Activated CD4-positive, alpha-beta memory T cell treated with anti-CD3 and anti-CD28 coated beads for 36 hours (primary cell): ENCODE measurements around the gene MRTFB. TPM values are rescaled to one million over a fixed set of nuclear protein-coding genes. Genes with fewer than 3 reads are reported as not detected.

Experiments used
- CTCF ChIA-PET: fragments of 350-600 bp; sonication (Branson Sonifier 250); formaldehyde crosslinking; loops from one replicate; lab custom pipeline; 2021; ENCODE audit warnings: antibody characterized with exemption, inconsistent platforms; lab: Charles Lee
- POLR2A ChIA-PET: fragments of 350-600 bp; sonication (Branson Sonifier 250); formaldehyde crosslinking; loops from one replicate; lab custom pipeline; 2021; ENCODE audit warnings: antibody characterized with exemption; lab: Charles Lee
- DNase-seq: peaks from one replicate; pipeline ENCODE4 v3.0.0-alpha.2; 2020
- H3K27ac Mint-ChIP-seq: one replicate; pipeline ENCODE4 v1.8.0; 2021; ENCODE audit warnings: mixed read lengths
- H3K27me3 Mint-ChIP-seq: one replicate; pipeline ENCODE4 v1.8.0; 2021; ENCODE audit warnings: mixed read lengths
- H3K36me3 Mint-ChIP-seq: one replicate; pipeline ENCODE4 v1.8.0; 2021; ENCODE audit warnings: mixed read lengths
- H3K4me1 Mint-ChIP-seq: one replicate; pipeline ENCODE4 v1.8.0; 2021; ENCODE audit warnings: low read depth, mixed read lengths
- H3K4me3 Mint-ChIP-seq: one replicate; pipeline ENCODE4 v1.8.0; 2021; ENCODE audit warnings: mild to moderate bottlenecking, mixed read lengths
- H3K9me3 Mint-ChIP-seq: one replicate; pipeline ENCODE4 v1.8.0; 2021; ENCODE audit warnings: mixed read lengths
- intact Hi-C: fragments of 100-400 bp; cut with micrococcal nuclease; formaldehyde crosslinking; loops from one replicate; pipeline ENCODE4 v1.15.1; 2023
- total RNA-seq, 2 experiments: library from RNA; stranded (reverse); gene quantifications; one replicate each; pipeline ENCODE4 v1.2.3, GENCODE V29; 2021

The MRTFB gene
- total RNA-seq, 2 experiments from 2014 or later, result 8.8 to 9.7 TPM

- no peak for DNase-seq
- H3K9me3 Mint-ChIP-seq, result no peaks in the 10 kb centered on the region
- CTCF ChIA-PET, result no interaction called here
- H3K27ac Mint-ChIP-seq, result no peak overlapping the region
- intact Hi-C loops, result no loop called here
- no peaks in the 10 kb centered on the region for H3K36me3 Mint-ChIP-seq
- POLR2A ChIA-PET, result no interaction called here
- peaks cover 10% of the 10 kb centered on the region for H3K27me3 Mint-ChIP-seq
- peak overlapping the region; percentile 57 for H3K4me3 Mint-ChIP-seq
- H3K4me1 Mint-ChIP-seq, result peaks cover 11% of the 10 kb centered on the region
Measured at GRCh38 chr16:14303639-14304394, 232.7 kb downstream of the MRTFB start.

- Mint-ChIP-seq H3K4me1 (peaks cover 23% of the 10 kb centered on the region), H3K4me3 (no peak overlapping the region), H3K27ac (no peak overlapping the region), H3K9me3 (no peaks in the 10 kb centered on the region), H3K27me3 (peaks cover 10% of the 10 kb centered on the region), H3K36me3 (no peaks in the 10 kb centered on the region)
- intact Hi-C loops, result loop anchor here (5.0 kb wide), 1 partner anchor 47 kb away; no protein-coding TSS in a partner anchor
- ChIA-PET POLR2A (interaction anchor here (0.6 kb wide), 1 partner anchor 25 kb away, joined by 3 read pairs; no protein-coding TSS in a partner anchor), CTCF (no interaction called here)
- no peak for DNase-seq
Measured at GRCh38 chr16:14304891-14305460, 233.9 kb downstream of the MRTFB start.

GRCh38 chr16:14306485-14307058 lies 235.5 kb downstream of the MRTFB start:
- no peak overlapping the region for H3K4me3 Mint-ChIP-seq
- no peak for DNase-seq
- H3K27ac Mint-ChIP-seq, result no peak overlapping the region
- H3K4me1 Mint-ChIP-seq, result peaks cover 18% of the 10 kb centered on the region
- CTCF ChIA-PET, result no interaction called here
- no peaks in the 10 kb centered on the region for H3K9me3 Mint-ChIP-seq
- H3K27me3 Mint-ChIP-seq, result peaks cover 3% of the 10 kb centered on the region
- intact Hi-C loops, result loop anchor here (5.0 kb wide), 1 partner anchor 46 kb away; no protein-coding TSS in a partner anchor
- POLR2A ChIA-PET, result no interaction called here
- no peaks in the 10 kb centered on the region for H3K36me3 Mint-ChIP-seq

GRCh38 chr16:14307059-14307526 lies 236.0 kb downstream of the MRTFB start:
- POLR2A ChIA-PET, result no interaction called here
- intact Hi-C loops, result loop anchor here (5.0 kb wide), 1 partner anchor 45 kb away; no protein-coding TSS in a partner anchor
- Mint-ChIP-seq H3K27me3 (peaks cover 3% of the 10 kb centered on the region), H3K27ac (no peak overlapping the region), H3K4me1 (peaks cover 18% of the 10 kb centered on the region), H3K9me3 (no peaks in the 10 kb centered on the region), H3K36me3 (no peaks in the 10 kb centered on the region), H3K4me3 (no peak overlapping the region)
- no peak for DNase-seq
- CTCF ChIA-PET, result no interaction called here

GRCh38 chr16:14307527-14308367 lies 236.6 kb downstream of the MRTFB start:
- no peak overlapping the region for H3K4me3 Mint-ChIP-seq
- CTCF ChIA-PET, result no interaction called here
- peaks cover 3% of the 10 kb centered on the region for H3K27me3 Mint-ChIP-seq
- POLR2A ChIA-PET, result interaction anchor here (0.7 kb wide), 1 partner anchor 19 kb away, joined by 3 read pairs; no protein-coding TSS in a partner anchor
- no peak overlapping the region for H3K27ac Mint-ChIP-seq
- H3K4me1 Mint-ChIP-seq, result peaks cover 18% of the 10 kb centered on the region
- H3K9me3 Mint-ChIP-seq, result no peaks in the 10 kb centered on the region
- intact Hi-C loops, result loop anchor here (5.0 kb wide), 1 partner anchor 45 kb away; no protein-coding TSS in a partner anchor
- no peak for DNase-seq
- no peaks in the 10 kb centered on the region for H3K36me3 Mint-ChIP-seq

GRCh38 chr16:14308368-14308723 lies 237.2 kb downstream of the MRTFB start:
- H3K27ac Mint-ChIP-seq, result no peak overlapping the region
- CTCF ChIA-PET, result no interaction called here
- no peaks in the 10 kb centered on the region for H3K9me3 Mint-ChIP-seq
- DNase-seq, result no peak
- no peak overlapping the region for H3K4me3 Mint-ChIP-seq
- POLR2A ChIA-PET, result interaction anchor here (0.7 kb wide), 1 partner anchor 19 kb away, joined by 3 read pairs; no protein-coding TSS in a partner anchor
- intact Hi-C loops, result loop anchor here (5.0 kb wide), 1 partner anchor 44 kb away; no protein-coding TSS in a partner anchor
- H3K36me3 Mint-ChIP-seq, result no peaks in the 10 kb centered on the region
- peaks cover 18% of the 10 kb centered on the region for H3K4me1 Mint-ChIP-seq
- H3K27me3 Mint-ChIP-seq, result peaks cover 1% of the 10 kb centered on the region

- DNase-seq, result peak; percentile 37
- no peaks in the 10 kb centered on the region for H3K9me3 Mint-ChIP-seq
- intact Hi-C loops, result loop anchor here (5.0 kb wide), 1 partner anchor 43 kb away; no protein-coding TSS in a partner anchor
- no peak overlapping the region for H3K27ac Mint-ChIP-seq
- no peaks in the 10 kb centered on the region for H3K27me3 Mint-ChIP-seq
- POLR2A ChIA-PET, result no interaction called here
- peaks cover 18% of the 10 kb centered on the region for H3K4me1 Mint-ChIP-seq
- H3K4me3 Mint-ChIP-seq, result peak overlapping the region; percentile 49
- CTCF ChIA-PET, result interaction anchor here (1.2 kb wide), 1 partner anchor 386 kb away, joined by 3 read pairs; no protein-coding TSS in a partner anchor
- H3K36me3 Mint-ChIP-seq, result no peaks in the 10 kb centered on the region
Measured at GRCh38 chr16:14309001-14309886, 238.1 kb downstream of the MRTFB start.

- POLR2A ChIA-PET, result no interaction called here
- CTCF ChIA-PET, result interaction anchor here (0.7 to 1.2 kb wide), 2 partner anchors 44 to 387 kb away, joined by 3 read pairs; no protein-coding TSS in a partner anchor
- H3K4me3 Mint-ChIP-seq, result no peak overlapping the region
Measured at GRCh38 chr16:14309906-14310305, 238.8 kb downstream of the MRTFB start.

GRCh38 chr16:14310519-14310991 lies 239.4 kb downstream of the MRTFB start:
- intact Hi-C loops, result no loop called here
- Mint-ChIP-seq H3K36me3 (no peaks in the 10 kb centered on the region), H3K27ac (no peak overlapping the region), H3K9me3 (no peaks in the 10 kb centered on the region), H3K4me1 (peaks cover 18% of the 10 kb centered on the region), H3K27me3 (no peaks in the 10 kb centered on the region), H3K4me3 (no peak overlapping the region)
- CTCF ChIA-PET, result interaction anchor here (0.7 to 1.2 kb wide), 2 partner anchors 43 to 387 kb away, joined by 3 read pairs; no protein-coding TSS in a partner anchor
- POLR2A ChIA-PET, result no interaction called here
- no peak for DNase-seq

More at GRCh38 chr16:14309906-14310305, 238.8 kb downstream of the MRTFB start:
- H3K27me3 Mint-ChIP-seq, result no peaks in the 10 kb centered on the region
- intact Hi-C loops, result loop anchor here (5.0 kb wide), 1 partner anchor 42 kb away; no protein-coding TSS in a partner anchor
- peaks cover 18% of the 10 kb centered on the region for H3K4me1 Mint-ChIP-seq
- no peaks in the 10 kb centered on the region for H3K9me3 Mint-ChIP-seq
- no peaks in the 10 kb centered on the region for H3K36me3 Mint-ChIP-seq
- peak; percentile 35 for DNase-seq
- H3K27ac Mint-ChIP-seq, result no peak overlapping the region

GRCh38 chr16:14314116-14314515 lies 243.0 kb downstream of the MRTFB start:
- ChIA-PET CTCF (no interaction called here), POLR2A (no interaction called here)
- H3K27me3 Mint-ChIP-seq, result no peaks in the 10 kb centered on the region
- peaks cover 11% of the 10 kb centered on the region for H3K4me1 Mint-ChIP-seq
- intact Hi-C loops, result no loop called here
- H3K9me3 Mint-ChIP-seq, result no peaks in the 10 kb centered on the region
- no peak overlapping the region for H3K4me3 Mint-ChIP-seq
- H3K27ac Mint-ChIP-seq, result no peak overlapping the region
- no peak for DNase-seq
- no peaks in the 10 kb centered on the region for H3K36me3 Mint-ChIP-seq
